ENCODE data around the gene PRKCA. TPM values are rescaled to one million over a fixed set of nuclear protein-coding genes. Genes with fewer than 3 reads are reported as not detected.
A peak's percentile ranks its signal among the peaks of the same experiment; 100 is the strongest.

The PRKCA gene
- total and polyA plus RNA-seq, 9 of the 15 experiments (the other 6 are each of a cell fraction or from before 2014, with no cell fraction given): 3.2 to 33.0 (median 17.8) TPM

DNA sequence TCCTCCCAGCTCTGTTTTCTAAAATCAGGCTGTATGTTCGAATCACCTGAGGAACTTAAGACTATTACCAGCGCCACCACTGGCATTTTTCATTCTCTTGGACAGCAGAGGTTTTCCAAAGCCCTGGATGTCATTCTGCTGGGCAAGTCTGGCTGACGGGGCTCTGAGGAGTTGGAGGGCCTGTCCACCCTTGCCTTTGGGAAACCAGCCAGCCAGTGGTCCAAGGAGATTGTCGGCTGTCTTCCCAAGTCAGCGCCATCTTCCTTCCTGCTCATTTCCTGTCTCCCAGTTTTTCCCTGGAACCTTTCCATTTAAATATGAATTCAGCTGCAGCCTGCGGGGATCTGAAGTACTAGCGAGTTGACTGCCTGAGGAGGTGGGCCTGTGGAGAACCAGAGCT is 258.3 kb downstream of the PRKCA start:
- intact Hi-C loops (cut with micrococcal nuclease) (loop anchor here (10.0 kb wide), 1 partner anchor 114 kb away; no protein-coding TSS in a partner anchor), in situ Hi-C loops (cut with MboI) (loop anchor here (10.0 kb wide), 1 partner anchor 276 kb away; no protein-coding TSS in a partner anchor)
- no peak overlapping the region for H3K4me2 ChIP-seq (ENCODE audit: insufficient read depth, low read length)
- no peaks in the 10 kb centered on the region for H3K4me1 ChIP-seq (replicated peaks in 1 of 2; ENCODE audit: control insufficient read depth in 2 of 2, insufficient read depth in 2 of 2, low read length in 2 of 2)
- no peaks in the 10 kb centered on the region for H3K9me3 ChIP-seq (replicated peaks; ENCODE audit: control insufficient read depth, insufficient read depth, low read depth, low read length)
- ChIA-PET POLR2A (no interaction called here), CTCF (ENCODE audit: low intra/inter-chr PET ratio) (no interaction called here)
- H3K4me3 ChIP-seq: no peak overlapping the region
- H2AFZ ChIP-seq (ENCODE audit: low read depth, low read length): no peak overlapping the region
- DNase-seq (ENCODE audit: extremely low read depth in 1 of 4, low spot score in 3 of 4) (no peak), FAIRE-seq (no peak), ATAC-seq (no peak)
- no peaks in the 10 kb centered on the region; the same call in 2 of the 3 replicates for H3K36me3 ChIP-seq (ENCODE audit: control insufficient read depth, insufficient read depth, low read length)
- H3K27ac ChIP-seq (ENCODE audit: extremely low read depth, low read depth, low read length): no peak overlapping the region
- no TSS peak for BruUV-seq (replicated peaks)
- 91% methylated on average over 6 of the region's 7 CpGs for WGBS (ENCODE audit: insufficient coverage, low coverage, missing lambda C conversion rate)
- TF ChIP-seq PHB (CRISPR knock-in tag; IDR thresholded peaks at IDR 0.05) (no peak), YY1 (IDR thresholded peaks at IDR 0.05; ENCODE audit: borderline replicate concordance in 1 of 3, control insufficient read depth in 1 of 3, extremely low read depth in 1 of 3, insufficient read depth in 3 of 3, insufficient read length in 1 of 3, insufficient replicate concordance in 2 of 3, low read depth in 1 of 3, low read length in 2 of 3) (peak in 1 of 3 experiments; percentile 58), NR4A1 (CRISPR knock-in tag; IDR thresholded peaks at IDR 0.05) (no peak), NR4A1 (tag; IDR thresholded peaks at IDR 0.05) (no peak), TRIM28 (IDR thresholded peaks at IDR 0.05) (0 out of 2 replicates have a peak, but pooled peaks have one; percentile 36), NFIC (IDR thresholded peaks at IDR 0.05) (0 out of 2 replicates have a peak, but pooled peaks have one; percentile 39), RBM22 (IDR thresholded peaks at IDR 0.05; ENCODE audit: low read depth, low read length, poor library complexity, severe bottlenecking) (no peak), SMC3 (conservative IDR thresholded peaks at IDR 0.05; ENCODE audit: insufficient read depth, low read depth, low read length) (no peak)
- TF ChIP-seq, protein P1, sequence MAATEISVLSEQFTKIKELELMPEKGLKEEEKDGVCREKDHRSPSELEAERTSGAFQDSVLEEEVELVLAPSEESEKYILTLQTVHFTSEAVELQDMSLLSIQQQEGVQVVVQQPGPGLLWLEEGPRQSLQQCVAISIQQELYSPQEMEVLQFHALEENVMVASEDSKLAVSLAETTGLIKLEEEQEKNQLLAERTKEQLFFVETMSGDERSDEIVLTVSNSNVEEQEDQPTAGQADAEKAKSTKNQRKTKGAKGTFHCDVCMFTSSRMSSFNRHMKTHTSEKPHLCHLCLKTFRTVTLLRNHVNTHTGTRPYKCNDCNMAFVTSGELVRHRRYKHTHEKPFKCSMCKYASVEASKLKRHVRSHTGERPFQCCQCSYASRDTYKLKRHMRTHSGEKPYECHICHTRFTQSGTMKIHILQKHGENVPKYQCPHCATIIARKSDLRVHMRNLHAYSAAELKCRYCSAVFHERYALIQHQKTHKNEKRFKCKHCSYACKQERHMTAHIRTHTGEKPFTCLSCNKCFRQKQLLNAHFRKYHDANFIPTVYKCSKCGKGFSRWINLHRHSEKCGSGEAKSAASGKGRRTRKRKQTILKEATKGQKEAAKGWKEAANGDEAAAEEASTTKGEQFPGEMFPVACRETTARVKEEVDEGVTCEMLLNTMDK (IDR thresholded peaks at IDR 0.05; ENCODE audit: borderline replicate concordance, insufficient read depth, low read depth, low read length, poor library complexity, severe bottlenecking): no peak
- no peaks in the 10 kb centered on the region for H3K79me2 ChIP-seq (ENCODE audit: control insufficient read depth, insufficient read depth, low read length)
- H3K9me1 ChIP-seq (ENCODE audit: control insufficient read depth, insufficient read depth, low read length): no peaks in the 10 kb centered on the region
- no peaks in the 10 kb centered on the region for H3K27me3 ChIP-seq (ENCODE audit: control insufficient read depth in 2 of 2, insufficient read depth in 2 of 2, low read length in 2 of 2)
- H4K20me1 ChIP-seq (replicated peaks; ENCODE audit: control insufficient read depth, insufficient read depth, low read length): no peaks in the 10 kb centered on the region
- no peak overlapping the region for H3K9ac ChIP-seq (ENCODE audit: insufficient read depth in 1 of 2, low read depth in 2 of 2, low read length in 2 of 2)

Measured in K562 (cell line).